B cell (primary cell): ENCODE measurements around the gene VAC14. TPM values are rescaled to one million over a fixed set of nuclear protein-coding genes. Genes with fewer than 3 reads are reported as not detected.

Experiments
- ATAC-seq: fragments of 200-7000 bp; cut with Tn5 transposase; one replicate; pipeline ENCODE4 v1.10.0; 2021; ENCODE audit warnings: low read depth, mild to moderate bottlenecking, moderate number of reproducible peaks, moderate library complexity
- CTCF ChIA-PET: fragments of 350-600 bp; sonication (Branson Sonifier 250); formaldehyde crosslinking; loops from one replicate; lab custom pipeline; 2021; ENCODE audit warnings: antibody characterized with exemption, inconsistent platforms; lab: Charles Lee
- POLR2A ChIA-PET: fragments of 350-600 bp; sonication (Branson Sonifier 250); formaldehyde crosslinking; loops from one replicate; lab custom pipeline; 2021; ENCODE audit warnings: antibody characterized with exemption; lab: Charles Lee
- DNase-seq: peaks from one replicate; pipeline ENCODE4 v3.0.0; 2013
- H2AFZ ChIP-seq: 2 replicates; pipeline ENCODE4 v1.6.1; 2012; ENCODE audit warnings: mild to moderate bottlenecking, low read depth, low read length; ENCODE audit not compliant: insufficient read depth, poor library complexity, severe bottlenecking
- H3K27ac ChIP-seq, 2 donors: 1 replicate in 1 of 2; 2 replicates in 1 of 2; pipeline ENCODE4 v1.5.1; 2012 to 2013; ENCODE audit warnings: low read length in 2 of 2, mild to moderate bottlenecking in 2 of 2, moderate library complexity in 1 of 2
- H3K27me3 ChIP-seq, 4 experiments: fragments of 200-600 bp in 1 of 4; sonication (generic) in 1 of 4; replicated peaks in 1 of 4; 1 replicate in 2 of 4; 2 replicates in 2 of 4; pipeline versions ENCODE4 v1.6.1 to v1.7.0; 2013 to 2016; ENCODE audit warnings: low read length in 3 of 4, mild to moderate bottlenecking in 2 of 4, mixed read lengths in 1 of 4, moderate library complexity in 1 of 4; ENCODE audit not compliant: insufficient read depth in 4 of 4, control insufficient read depth in 3 of 4; ENCODE audit errors: control extremely low read depth in 1 of 4
- H3K36me3 ChIP-seq, 2 experiments: replicated peaks in 1 of 2; 1 replicate in 1 of 2; 2 replicates in 1 of 2; pipeline versions ENCODE4 v1.6.1 to v1.7.1; 2013; ENCODE audit warnings: low read length in 1 of 2; ENCODE audit not compliant: insufficient read depth in 2 of 2, control insufficient read depth in 1 of 2; ENCODE audit errors: control extremely low read depth in 1 of 2, extremely low read depth in 1 of 2
- H3K4me1 ChIP-seq, 2 donors: fragments of 200-600 bp in 1 of 2; sonication (generic) in 1 of 2; 1 replicate in 1 of 2; 2 replicates in 1 of 2; pipeline versions ENCODE4 v1.5.1 to v1.6.1; 2013 to 2017; ENCODE audit warnings: low read length in 2 of 2; ENCODE audit not compliant: control insufficient read depth in 2 of 2, insufficient read depth in 2 of 2
- H3K4me2 ChIP-seq: replicated peaks from 2 replicates; pipeline ENCODE3; 2012; ENCODE audit warnings: mild to moderate bottlenecking, low read depth, low read length; ENCODE audit not compliant: poor library complexity, severe bottlenecking
- H3K4me3 ChIP-seq, 5 experiments: fragments of 200-600 bp in 1 of 5; sonication (generic) in 1 of 5; 1 replicate in 3 of 5; 2 replicates in 2 of 5; pipeline versions ENCODE4 v1.5.1 to v1.7.0; 2011 to 2016; ENCODE audit warnings: low read length in 4 of 5, mild to moderate bottlenecking in 4 of 5, low read depth in 2 of 5, control low read depth in 1 of 5, moderate library complexity in 1 of 5; ENCODE audit not compliant: insufficient read depth in 1 of 5; ENCODE audit errors: control extremely low read depth in 1 of 5, extremely low read depth in 1 of 5
- H3K79me2 ChIP-seq: fragments of 200-600 bp; sonication (generic); one replicate; pipeline ENCODE4 v1.6.0; 2016; ENCODE audit warnings: low read length; ENCODE audit not compliant: control insufficient read depth, insufficient read depth
- H3K9ac ChIP-seq: fragments of 200-600 bp; sonication (generic); 2 replicates; pipeline ENCODE4 v1.6.1; 2017; ENCODE audit warnings: mild to moderate bottlenecking, low read length, moderate library complexity
- H3K9me3 ChIP-seq, 3 donors: one replicate each; pipeline versions ENCODE4 v1.6.1 to v1.7.1; 2013; ENCODE audit warnings: low read length in 2 of 3; ENCODE audit not compliant: control insufficient read depth in 2 of 3, insufficient read depth in 1 of 3; ENCODE audit errors: control extremely low read depth in 1 of 3
- H4K20me1 ChIP-seq: 2 replicates; pipeline ENCODE4 v1.6.0; 2012; ENCODE audit warnings: mild to moderate bottlenecking, low read length; ENCODE audit not compliant: insufficient read depth, control insufficient read depth, poor library complexity, severe bottlenecking
- H3K27ac Mint-ChIP-seq: one replicate; pipeline ENCODE4 v1.8.0; 2021; ENCODE audit warnings: mixed read lengths
- H3K27me3 Mint-ChIP-seq: one replicate; pipeline ENCODE4 v1.8.0; 2021; ENCODE audit warnings: mixed read lengths
- H3K4me1 Mint-ChIP-seq: one replicate; pipeline ENCODE4 v1.8.0; 2021; ENCODE audit warnings: mixed read lengths
- H3K4me3 Mint-ChIP-seq: one replicate; pipeline ENCODE4 v1.8.0; 2021; ENCODE audit warnings: mixed read lengths
- H3K9me3 Mint-ChIP-seq: one replicate; pipeline ENCODE4 v1.8.0; 2022; ENCODE audit warnings: mixed read lengths; ENCODE audit not compliant: insufficient read depth
- EZH2 ChIP-seq: IDR thresholded peaks from 2 replicates; pipeline ENCODE4 v1.6.1; 2012; ENCODE audit warnings: borderline replicate concordance, low read depth, mild to moderate bottlenecking, moderate library complexity, low read length; ENCODE audit not compliant: insufficient read depth, poor library complexity, severe bottlenecking
- WGBS: methylation state at CpG from one replicate; pipeline ENCODE4 v1.1.5; 2013; ENCODE audit warnings: missing lambda C conversion rate; ENCODE audit not compliant: insufficient coverage; 5-methylcytosine and 5-hydroxymethylcytosine counted together
- intact Hi-C: fragments of 100-400 bp; cut with micrococcal nuclease; formaldehyde crosslinking; loops from one replicate; pipeline ENCODE4 v1.10.0; 2022
- polyA plus RNA-seq: library from polyadenylated mRNA; depleted of rRNA; stranded (reverse); fragments of >200 nt; gene quantifications from 2 replicates; pipeline ENCODE4 v1.2.3, GENCODE V29; 2012
- total RNA-seq, 2 donors: library from RNA; stranded (reverse); fragments of 120-200 nt in 1 of 2; gene quantifications; 1 replicate in 1 of 2; 2 replicates in 1 of 2; pipeline versions ENCODE4 v1.2.3 to v1.2.4, GENCODE V29; 2013 to 2022
- TF ChIP-seq, protein P1 (sequence below): fragments of 200-600 bp; IDR thresholded peaks from one replicate; pipeline ENCODE4 v1.8.0; 2022; ENCODE audit warnings: antibody characterized with exemption, mild to moderate bottlenecking

Gene VAC14
- total and polyA plus RNA-seq, 2 donors (not counting 1 experiment from before 2014, with no cell fraction given), result 42.6 to 64.7 TPM

GRCh38 chr16:70710422-70711210 lies 90.3 kb downstream of the VAC14 start:
- WGBS, result 97% methylated on average over 31 of the region's 31 CpGs
- no peak overlapping the region for H3K4me2 ChIP-seq
- H3K27me3 Mint-ChIP-seq, result no peaks in the 10 kb centered on the region
- H3K4me3 Mint-ChIP-seq, result no peak overlapping the region
- H3K79me2 ChIP-seq, result no peaks in the 10 kb centered on the region
- H3K27ac Mint-ChIP-seq, result no peak overlapping the region
- H3K27ac ChIP-seq, result no peak overlapping the region
- no peak overlapping the region for H3K4me3 ChIP-seq
- no peaks in the 10 kb centered on the region for H3K27me3 ChIP-seq
- POLR2A ChIA-PET, result no interaction called here
- no peaks in the 10 kb centered on the region for H3K9me3 Mint-ChIP-seq
- peaks cover 0 to 29% of the 10 kb centered on the region in 2 experiments for H3K36me3 ChIP-seq
- no peak for TF ChIP-seq EZH2
- TF ChIP-seq, protein P1, sequence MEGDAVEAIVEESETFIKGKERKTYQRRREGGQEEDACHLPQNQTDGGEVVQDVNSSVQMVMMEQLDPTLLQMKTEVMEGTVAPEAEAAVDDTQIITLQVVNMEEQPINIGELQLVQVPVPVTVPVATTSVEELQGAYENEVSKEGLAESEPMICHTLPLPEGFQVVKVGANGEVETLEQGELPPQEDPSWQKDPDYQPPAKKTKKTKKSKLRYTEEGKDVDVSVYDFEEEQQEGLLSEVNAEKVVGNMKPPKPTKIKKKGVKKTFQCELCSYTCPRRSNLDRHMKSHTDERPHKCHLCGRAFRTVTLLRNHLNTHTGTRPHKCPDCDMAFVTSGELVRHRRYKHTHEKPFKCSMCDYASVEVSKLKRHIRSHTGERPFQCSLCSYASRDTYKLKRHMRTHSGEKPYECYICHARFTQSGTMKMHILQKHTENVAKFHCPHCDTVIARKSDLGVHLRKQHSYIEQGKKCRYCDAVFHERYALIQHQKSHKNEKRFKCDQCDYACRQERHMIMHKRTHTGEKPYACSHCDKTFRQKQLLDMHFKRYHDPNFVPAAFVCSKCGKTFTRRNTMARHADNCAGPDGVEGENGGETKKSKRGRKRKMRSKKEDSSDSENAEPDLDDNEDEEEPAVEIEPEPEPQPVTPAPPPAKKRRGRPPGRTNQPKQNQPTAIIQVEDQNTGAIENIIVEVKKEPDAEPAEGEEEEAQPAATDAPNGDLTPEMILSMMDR, result no peak
- CTCF ChIA-PET, result interaction anchor here (0.6 kb wide), 1 partner anchor 1338 kb away, joined by 6 read pairs; no protein-coding TSS in a partner anchor
- H3K9ac ChIP-seq, result no peak overlapping the region
- intact Hi-C loops, result no loop called here
- no peaks in the 10 kb centered on the region for H3K4me1 ChIP-seq
- H4K20me1 ChIP-seq, result peaks cover 8% of the 10 kb centered on the region
- ATAC-seq (no peak), DNase-seq (no peak)
- H2AFZ ChIP-seq, result no peak overlapping the region
- no peaks in the 10 kb centered on the region for H3K4me1 Mint-ChIP-seq
- peaks cover 0 to 3% (median 0%) of the 10 kb centered on the region in 3 donors for H3K9me3 ChIP-seq

DNA sequence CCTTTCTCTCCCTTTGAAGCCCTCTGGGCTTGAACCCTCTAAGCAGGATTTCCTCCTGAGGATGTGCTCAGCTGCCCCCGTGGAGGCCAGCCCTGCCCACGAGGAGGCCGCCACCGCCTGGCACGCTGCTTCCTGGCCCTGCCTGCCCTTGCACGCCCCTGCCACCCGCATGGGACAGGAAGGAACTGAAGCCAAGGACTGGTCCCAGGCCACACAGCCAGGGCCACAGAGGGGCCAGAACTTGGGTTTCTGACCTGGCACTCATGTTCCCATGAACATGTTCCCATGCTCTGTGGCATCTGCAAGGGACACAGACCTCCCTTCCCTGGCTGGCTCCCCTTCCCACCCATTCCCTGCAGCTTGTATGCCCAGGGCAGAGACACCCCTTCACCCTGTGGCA lies 91.0 kb downstream of the VAC14 start:
- Histone ChIP-seq H3K9ac (no peak overlapping the region), H3K27ac (no peak overlapping the region), H3K4me1 (no peaks in the 10 kb centered on the region), H3K79me2 (no peaks in the 10 kb centered on the region), H2AFZ (no peak overlapping the region), H3K36me3 (peaks cover 0 to 29% of the 10 kb centered on the region in 2 experiments), H3K27me3 (no peaks in the 10 kb centered on the region), H3K4me3 (no peak overlapping the region), H3K9me3 (peaks cover 0 to 3% (median 0%) of the 10 kb centered on the region in 3 donors), H3K4me2 (no peak overlapping the region), H4K20me1 (peaks cover 8% of the 10 kb centered on the region)
- WGBS, result 56% methylated on average over 7 of the region's 7 CpGs
- H3K4me1 Mint-ChIP-seq, result no peaks in the 10 kb centered on the region
- no peaks in the 10 kb centered on the region for H3K9me3 Mint-ChIP-seq
- TF ChIP-seq, protein P1, result no peak
- TF ChIP-seq EZH2, result no peak
- H3K27ac Mint-ChIP-seq, result no peak overlapping the region
- ChIA-PET POLR2A (no interaction called here), CTCF (no interaction called here)
- H3K27me3 Mint-ChIP-seq, result no peaks in the 10 kb centered on the region
- ATAC-seq (no peak), DNase-seq (no peak)
- intact Hi-C loops, result no loop called here
- H3K4me3 Mint-ChIP-seq, result no peak overlapping the region
